GM21619 (cell line): ENCODE results near the gene PTPA.
"Not testable (repeated sequence)": the region's sequence is repeated elsewhere in the genome, so short reads cannot be mapped to it uniquely, and the experiment has no call there.

ENCODE experiments used
- ATAC-seq: cut with Tn5 transposase; IDR thresholded peaks from one replicate; pipeline ENCODE4 v1.9.1; 2021; ENCODE audit not compliant: unreplicated experiment

The PTPA gene

DNA sequence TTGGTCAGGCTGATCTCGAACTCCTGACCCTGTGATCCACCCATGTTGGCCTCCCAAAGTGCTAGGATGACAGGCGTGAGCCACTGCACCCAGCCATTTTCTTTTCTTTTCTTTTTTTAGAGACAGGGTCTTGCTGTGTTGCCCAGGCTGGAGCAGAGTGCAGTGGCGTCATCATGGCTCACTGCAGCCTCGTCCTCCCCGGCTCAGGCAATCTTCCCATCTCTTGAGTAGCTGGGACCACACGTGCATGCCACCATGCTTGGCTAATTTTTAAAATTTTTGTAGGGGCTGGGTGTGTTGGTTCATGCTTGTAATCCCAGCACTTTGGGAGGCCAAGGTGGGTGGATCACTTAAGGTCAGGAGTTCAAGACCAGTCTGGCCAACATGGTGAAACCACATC is 85.8 kb downstream of the PTPA start:
- not testable (repeated sequence) for ATAC-seq

DNA sequence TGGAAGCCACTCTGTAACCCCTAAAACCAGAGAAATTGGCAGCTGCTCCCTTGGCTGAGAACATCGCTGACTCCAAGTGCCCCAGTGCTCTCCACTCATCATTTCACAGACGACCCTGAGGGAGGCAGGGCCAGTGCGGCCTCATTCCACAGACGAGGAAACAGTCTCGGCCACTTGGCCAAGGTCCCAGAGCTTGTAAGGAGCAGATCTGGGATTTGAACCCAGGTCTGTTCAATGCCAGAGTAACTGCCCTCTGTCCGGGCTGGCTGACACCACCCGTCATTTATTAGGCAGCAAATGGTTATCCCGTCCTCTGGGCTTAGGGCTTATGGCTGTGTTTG is 86.7 kb downstream of the PTPA start:
- no peak for ATAC-seq
